ENCODE measurements around the gene OTOP3. TPM values are rescaled to one million over a fixed set of nuclear protein-coding genes. Genes with fewer than 3 reads are reported as not detected.
"Not testable (repeated sequence)": the region's sequence is repeated elsewhere in the genome, so short reads cannot be mapped to it uniquely, and the experiment has no call there.

Gene OTOP3
- total and polyA plus RNA-seq, 8 donors, result 0.15 to 0.65 (median 0.35) TPM

GRCh38 chr17:74901353-74902135 is 34.2 kb upstream of the OTOP3 start:
- no peaks in the 10 kb centered on the region for H3K36me3 ChIP-seq
- intact Hi-C loops (cut with DNase I), result no loop called here
- 67 to 68% methylated on average over 14 of the region's 14 CpGs for WGBS, 2 donors
- H3K27me3 ChIP-seq, result no peaks in the 10 kb centered on the region
- TF ChIP-seq, protein P1, sequence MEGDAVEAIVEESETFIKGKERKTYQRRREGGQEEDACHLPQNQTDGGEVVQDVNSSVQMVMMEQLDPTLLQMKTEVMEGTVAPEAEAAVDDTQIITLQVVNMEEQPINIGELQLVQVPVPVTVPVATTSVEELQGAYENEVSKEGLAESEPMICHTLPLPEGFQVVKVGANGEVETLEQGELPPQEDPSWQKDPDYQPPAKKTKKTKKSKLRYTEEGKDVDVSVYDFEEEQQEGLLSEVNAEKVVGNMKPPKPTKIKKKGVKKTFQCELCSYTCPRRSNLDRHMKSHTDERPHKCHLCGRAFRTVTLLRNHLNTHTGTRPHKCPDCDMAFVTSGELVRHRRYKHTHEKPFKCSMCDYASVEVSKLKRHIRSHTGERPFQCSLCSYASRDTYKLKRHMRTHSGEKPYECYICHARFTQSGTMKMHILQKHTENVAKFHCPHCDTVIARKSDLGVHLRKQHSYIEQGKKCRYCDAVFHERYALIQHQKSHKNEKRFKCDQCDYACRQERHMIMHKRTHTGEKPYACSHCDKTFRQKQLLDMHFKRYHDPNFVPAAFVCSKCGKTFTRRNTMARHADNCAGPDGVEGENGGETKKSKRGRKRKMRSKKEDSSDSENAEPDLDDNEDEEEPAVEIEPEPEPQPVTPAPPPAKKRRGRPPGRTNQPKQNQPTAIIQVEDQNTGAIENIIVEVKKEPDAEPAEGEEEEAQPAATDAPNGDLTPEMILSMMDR (IDR thresholded peaks at IDR 0.05), result no peak
- FAIRE-seq (no peak), DNase-seq (no peak), ATAC-seq (no peak)
- no peaks in the 10 kb centered on the region for H3K9me3 ChIP-seq
- no peak overlapping the region for H3K4me3 ChIP-seq
- no peaks in the 10 kb centered on the region for H3K4me1 ChIP-seq
- no peak overlapping the region for H3K27ac ChIP-seq

- Histone ChIP-seq H3K27me3 (no peaks in the 10 kb centered on the region), H3K27ac (no peak overlapping the region), H3K36me3 (no peaks in the 10 kb centered on the region), H3K9me3 (no peaks in the 10 kb centered on the region), H3K4me3 (no peak overlapping the region), H3K4me1 (no peaks in the 10 kb centered on the region)
- DNase-seq (no peak), FAIRE-seq (no peak), ATAC-seq (no peak)
- WGBS, 2 donors, result 76 to 84% methylated on average over 9 of the region's 9 CpGs
- intact Hi-C loops (cut with DNase I), result no loop called here
- TF ChIP-seq, protein P1 (IDR thresholded peaks at IDR 0.05), result no peak
Measured at GRCh38 chr17:74903034-74903433, 32.7 kb upstream of the OTOP3 start.

DNA sequence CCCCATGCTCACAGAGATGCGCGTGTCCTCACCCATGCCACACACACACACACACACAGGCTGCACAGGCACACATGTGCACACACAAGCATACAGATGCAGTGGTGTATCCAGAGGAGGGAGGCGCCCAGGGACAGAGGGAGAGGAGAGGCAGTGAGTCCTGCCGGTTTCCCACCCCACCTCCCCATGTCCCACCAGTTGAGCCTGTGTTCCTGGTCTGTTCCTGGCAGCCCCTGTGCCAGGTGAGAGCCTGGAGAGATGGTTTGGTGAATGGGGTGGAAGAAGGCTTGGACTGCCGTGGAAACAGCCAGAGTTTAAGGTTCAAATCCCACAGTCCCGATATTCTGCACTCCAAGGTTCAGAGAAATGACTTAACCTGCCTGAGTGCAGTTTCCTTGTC is 32.0 kb upstream of the OTOP3 start:
- TF ChIP-seq, protein P1 (IDR thresholded peaks at IDR 0.05), result no peak
- Histone ChIP-seq H3K4me1 (no peaks in the 10 kb centered on the region), H3K36me3 (no peaks in the 10 kb centered on the region), H3K27me3 (no peaks in the 10 kb centered on the region), H3K27ac (no peak overlapping the region), H3K9me3 (no peaks in the 10 kb centered on the region), H3K4me3 (no peak overlapping the region)
- FAIRE-seq (no peak), DNase-seq (no peak), ATAC-seq (no peak)
- 54 to 75% methylated on average over 6 of the region's 6 CpGs for WGBS, 2 donors
- intact Hi-C loops (cut with DNase I), result no loop called here

DNA sequence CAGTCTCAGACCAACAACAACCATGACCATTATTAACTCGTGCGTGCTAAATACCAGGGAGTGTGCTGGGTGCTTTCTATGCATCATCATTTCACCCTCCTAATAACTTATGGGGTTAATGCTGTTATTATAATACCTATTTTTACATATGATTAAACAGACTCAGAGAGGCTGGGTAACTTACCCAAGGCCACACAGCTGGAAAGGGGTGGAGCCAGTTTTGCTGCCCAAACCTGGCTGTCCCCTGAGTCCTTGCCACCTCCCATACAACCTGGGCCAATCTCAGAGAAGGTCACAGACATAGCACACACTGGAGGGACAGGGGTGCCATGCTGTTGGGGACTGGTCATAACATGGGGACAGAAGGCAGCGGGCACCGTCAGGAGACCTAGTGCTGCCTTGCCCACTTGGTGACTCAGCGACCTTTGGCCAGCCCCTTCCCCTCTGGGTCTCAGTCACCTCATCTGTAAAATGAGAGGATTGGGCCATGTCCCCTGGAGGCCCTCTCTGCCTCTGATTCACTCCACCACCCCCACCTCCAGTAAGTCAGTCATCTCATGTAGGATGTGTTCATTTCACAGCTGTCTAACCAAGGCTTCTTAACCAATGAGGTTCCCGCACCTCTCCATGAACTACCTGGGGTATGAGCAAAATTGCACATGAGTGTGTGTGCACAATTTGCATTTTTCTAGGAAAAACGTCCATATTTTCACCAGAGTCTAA is 30.9 kb upstream of the OTOP3 start:
- intact Hi-C loops (cut with DNase I), result no loop called here
- no peak for FAIRE-seq
- no peak for DNase-seq
- Histone ChIP-seq H3K36me3 (no peaks in the 10 kb centered on the region), H3K4me3 (no peak overlapping the region), H3K9me3 (no peaks in the 10 kb centered on the region), H3K4me1 (no peaks in the 10 kb centered on the region), H3K27me3 (no peaks in the 10 kb centered on the region), H3K27ac (no peak overlapping the region)
- ATAC-seq, result no peak
- TF ChIP-seq, protein P1 (IDR thresholded peaks at IDR 0.05), result no peak
- 61 to 81% methylated on average over 7 of the region's 7 CpGs for WGBS, 2 donors

GRCh38 chr17:74906214-74906793 is 29.4 kb upstream of the OTOP3 start:
- H3K4me1 ChIP-seq; H3K4me3 ChIP-seq; H3K27me3 ChIP-seq; H3K27ac ChIP-seq; ATAC-seq; intact Hi-C loops (cut with DNase I); FAIRE-seq; DNase-seq; H3K36me3 ChIP-seq; H3K9me3 ChIP-seq: not testable (repeated sequence)
- 62 to 69% methylated on average over 6 of the region's 6 CpGs for WGBS, 2 donors

Data from pancreas (tissue), 10 donors.